K562 (cell line): Measurements from ENCODE around the gene PEBP1.

ENCODE experiments used
- BCOR ChIP-seq: fragments of 450-650 bp; IDR thresholded peaks from 2 replicates; pipeline ENCODE4 v1.6.1; 2016
- CCAR2 ChIP-seq: fragments of 200-400 bp; formaldehyde crosslinking; IDR thresholded peaks from 2 replicates; pipeline ENCODE4 v1.6.1; 2017; ENCODE audit warnings: mild to moderate bottlenecking, low read depth, low read length
- CTCF ChIP-seq, 3 experiments: IDR thresholded peaks in 2 of 3; conservative IDR thresholded peaks in 1 of 3; 2 replicates each; pipeline ENCODE4 v1.5.1; 2011 to 2012; ENCODE audit warnings: low read length in 3 of 3, mild to moderate bottlenecking in 3 of 3, control low read depth in 2 of 3, improper control_type of control experiment in 1 of 3, inconsistent platforms in 1 of 3, low read depth in 1 of 3, mixed read lengths in 1 of 3, moderate library complexity in 1 of 3; ENCODE audit not compliant: insufficient read depth in 2 of 3
- FOXM1 ChIP-seq, 2 experiments: fragments of 450-650 bp in 1 of 2; sonication (generic) in 1 of 2; formaldehyde crosslinking in 1 of 2; IDR thresholded peaks; 2 replicates each; pipeline versions ENCODE4 v1.6.1 to v1.9.0; 2017 to 2022; ENCODE audit warnings: low read depth in 2 of 2, mild to moderate bottlenecking in 2 of 2, missing genetic modification reagents in 1 of 2, moderate library complexity in 1 of 2
- HDAC2 ChIP-seq: fragments of 450-650 bp; IDR thresholded peaks from 2 replicates; pipeline ENCODE4 v1.6.1; 2016; ENCODE audit warnings: mild to moderate bottlenecking
- NR2C2 ChIP-seq, 2 experiments: fragments of 200-800 bp in 1 of 2; sonication (Bioruptor generic) in 1 of 2; sonication (generic) in 1 of 2; formaldehyde crosslinking in 1 of 2; IDR thresholded peaks; 2 replicates each; pipeline versions ENCODE4 v1.6.1 to v1.8.0; 2016 to 2022; ENCODE audit warnings: mild to moderate bottlenecking in 1 of 2, missing compliant biosample characterization in 1 of 2, missing genetic modification characterization in 1 of 2, missing genetic modification reagents in 1 of 2
- POLR2AphosphoS5 ChIP-seq: IDR thresholded peaks from 2 replicates; pipeline ENCODE4 v1.6.1; 2011; ENCODE audit warnings: mild to moderate bottlenecking, low read depth, low read length, moderate library complexity; ENCODE audit not compliant: control insufficient read depth, insufficient read depth
- POLR3A ChIP-seq: IDR thresholded peaks from 2 replicates; pipeline ENCODE4 v1.6.1; 2011; ENCODE audit warnings: borderline replicate concordance, mild to moderate bottlenecking, moderate library complexity; ENCODE audit not compliant: insufficient read length, insufficient read depth; ENCODE audit errors: extremely low read depth
- ZBTB17 ChIP-seq: fragments of 450-650 bp; formaldehyde crosslinking; IDR thresholded peaks from 2 replicates; pipeline ENCODE4 v1.4.0; 2020; ENCODE audit warnings: mild to moderate bottlenecking
- ZNF121 ChIP-seq: sonication (generic); formaldehyde crosslinking; conservative IDR thresholded peaks from 2 replicates; pipeline ENCODE4 v1.8.0; 2022; ENCODE audit warnings: missing genetic modification reagents
- ZNF408 ChIP-seq: fragments of 250-450 bp; sonication (Bioruptor Pico); IDR thresholded peaks from 2 replicates; pipeline ENCODE4 v1.4.0; 2020; ENCODE audit warnings: low read depth, mild to moderate bottlenecking, moderate library complexity
- ZNF507 ChIP-seq: conservative IDR thresholded peaks from 2 replicates; pipeline ENCODE4 v1.6.1; 2017; ENCODE audit warnings: missing genetic modification characterization, missing compliant biosample characterization
- ZNF57 ChIP-seq: fragments of 450-650 bp; formaldehyde crosslinking; IDR thresholded peaks from 2 replicates; pipeline ENCODE4 v1.4.0; 2020; ENCODE audit warnings: mild to moderate bottlenecking, moderate library complexity

GRCh38 chr12:118122264-118122663, 13.7 kb upstream of the PEBP1 start:
- TF ChIP-seq POLR3A (no peak), HDAC2 (no peak), BCOR (no peak), POLR2AphosphoS5 (no peak), FOXM1 (IDR thresholded peaks at IDR 0.05; ENCODE audit: low read depth) (no peak), FOXM1 (CRISPR knock-in tag; IDR thresholded peaks at IDR 0.05; ENCODE audit: low read depth) (no peak), ZNF121 (CRISPR knock-in tag) (no peak), CTCF (IDR thresholded peaks at IDR 0.05 in 2 of 3, conservative IDR thresholded peaks at IDR 0.05 in 1 of 3; ENCODE audit: insufficient read depth in 2 of 3, low read depth in 1 of 3, low read length in 3 of 3) (no peak), ZBTB17 (CRISPR knock-in tag) (no peak), ZNF57 (CRISPR knock-in tag) (no peak), ZNF408 (CRISPR knock-in tag) (no peak), ZNF507 (tag) (no peak), NR2C2 (CRISPR knock-in tag; IDR thresholded peaks at IDR 0.05) (no peak), NR2C2 (tag; IDR thresholded peaks at IDR 0.05) (no peak), CCAR2 (no peak)
